AG20443 (cell line): ENCODE results near the gene SPRED2.
"Not testable (repeated sequence)": the region's sequence is repeated elsewhere in the genome, so short reads cannot be mapped to it uniquely, and the experiment has no call there.

Source experiments
- DNase-seq: peaks from one replicate; pipeline ENCODE4 v3.0.0; 2012; ENCODE audit warnings: low spot score, mixed read lengths

The SPRED2 gene

DNA sequence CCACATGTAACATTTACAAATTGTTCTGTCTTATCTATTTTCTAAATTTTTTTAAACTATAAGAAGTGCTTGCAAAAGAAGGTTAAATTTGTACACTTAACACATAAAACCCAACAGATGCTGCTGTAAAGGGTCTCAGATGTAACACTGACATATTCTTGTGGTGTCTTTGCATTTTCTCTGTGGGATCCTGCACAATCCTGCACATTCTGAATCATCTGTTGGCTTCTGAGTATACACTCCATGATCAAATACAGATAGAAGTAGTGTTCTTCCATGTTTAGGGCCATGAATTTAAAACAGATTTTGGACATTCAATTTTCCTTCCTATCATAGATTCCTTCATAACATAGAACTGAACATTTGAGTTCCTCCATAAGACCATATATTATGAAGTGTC lies 89.0 kb downstream of the SPRED2 start:
- no peak for DNase-seq

DNA sequence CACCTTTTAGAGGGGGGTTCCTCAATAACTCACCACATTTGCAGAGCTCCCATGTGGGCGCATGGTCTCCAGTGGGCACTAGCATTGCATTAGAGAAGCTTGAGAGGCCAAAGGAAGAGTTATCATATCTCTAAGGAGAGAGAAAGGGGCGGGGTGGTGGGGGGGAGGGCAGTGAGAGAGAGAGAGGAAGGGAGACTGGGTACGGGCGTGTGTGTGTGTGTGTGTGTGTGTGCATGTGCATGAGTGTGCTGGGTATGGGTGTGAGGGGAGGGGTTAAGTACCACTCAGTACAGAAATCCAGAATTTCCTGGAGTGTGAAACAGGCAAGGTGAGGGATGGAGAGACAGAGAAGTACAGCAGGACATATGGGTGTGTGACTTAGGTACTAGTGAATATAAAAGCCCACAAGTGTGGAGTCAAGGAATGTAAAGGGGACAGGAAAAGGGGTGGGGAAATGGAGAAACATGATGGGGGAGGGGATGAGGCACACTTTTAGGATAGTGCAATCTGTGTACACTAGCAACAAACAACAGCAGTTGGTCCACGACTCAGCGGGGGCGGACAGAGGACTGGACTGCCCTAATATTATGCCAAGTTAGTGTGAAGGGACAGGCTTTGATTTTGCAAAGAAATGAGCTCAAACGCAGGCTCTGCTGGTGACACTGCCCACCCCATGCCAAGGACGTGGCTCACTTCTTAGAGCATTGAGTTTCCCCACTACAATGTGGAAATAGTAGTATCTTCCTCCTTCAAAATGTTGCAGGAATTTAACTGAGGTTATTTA lies 91.3 kb downstream of the SPRED2 start:
- DNase-seq, result no peak

GRCh38 chr2:65339648-65340047 lies 92.8 kb downstream of the SPRED2 start:
- no peak for DNase-seq

- not testable (repeated sequence) for DNase-seq
These were observed 93.4 kb downstream of the SPRED2 start for GRCh38 chr2:65338830-65339495.

DNA sequence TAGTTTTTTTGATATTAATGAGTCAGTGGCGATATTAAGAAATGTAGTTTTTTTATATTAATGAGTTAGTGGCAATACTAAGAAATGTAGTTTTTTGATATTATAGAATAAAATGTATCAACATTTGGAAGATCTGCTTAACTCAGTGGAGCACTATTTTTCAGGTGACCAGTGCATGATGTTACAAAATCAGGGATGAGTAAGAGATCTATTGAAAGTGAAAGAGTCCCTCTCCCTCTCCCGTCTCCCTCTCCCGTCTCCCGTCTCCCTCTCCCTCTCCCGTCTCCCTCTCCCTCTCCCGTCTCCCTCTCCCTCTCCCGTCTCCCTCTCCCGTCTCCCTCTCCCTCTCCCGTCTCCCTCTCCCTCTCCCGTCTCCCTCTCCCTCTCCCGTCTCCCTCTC lies 94.5 kb downstream of the SPRED2 start:
- not testable (repeated sequence) for DNase-seq

GRCh38 chr2:65334714-65335113 lies 97.7 kb downstream of the SPRED2 start:
- no peak for DNase-seq

GRCh38 chr2:65331336-65332025 lies 100.9 kb downstream of the SPRED2 start:
- no peak for DNase-seq

DNA sequence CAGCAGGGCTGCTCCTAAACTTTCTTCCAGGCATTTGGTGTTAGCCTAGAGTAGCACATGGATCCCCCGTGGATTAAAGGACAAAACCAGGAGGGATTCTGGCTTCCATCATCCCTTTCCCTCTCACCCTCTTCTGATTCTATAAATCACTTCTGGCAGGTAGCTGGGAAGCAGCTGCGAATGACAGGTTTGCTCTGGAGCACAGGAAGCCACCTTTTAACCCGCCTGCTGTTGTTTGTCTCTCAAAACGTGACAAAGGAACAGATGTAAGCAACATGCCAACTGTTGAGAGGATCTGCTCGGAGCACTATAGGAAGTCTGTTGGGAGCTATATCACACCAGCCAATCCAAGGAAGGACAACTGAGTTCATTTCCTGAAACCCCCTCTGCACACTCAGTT lies 102.9 kb downstream of the SPRED2 start:
- no peak for DNase-seq

- no peak for DNase-seq
These were observed 106.1 kb downstream of the SPRED2 start for GRCh38 chr2:65326276-65326675.

- no peak for DNase-seq
These were observed 107.3 kb downstream of the SPRED2 start for GRCh38 chr2:65325066-65325465.

DNA sequence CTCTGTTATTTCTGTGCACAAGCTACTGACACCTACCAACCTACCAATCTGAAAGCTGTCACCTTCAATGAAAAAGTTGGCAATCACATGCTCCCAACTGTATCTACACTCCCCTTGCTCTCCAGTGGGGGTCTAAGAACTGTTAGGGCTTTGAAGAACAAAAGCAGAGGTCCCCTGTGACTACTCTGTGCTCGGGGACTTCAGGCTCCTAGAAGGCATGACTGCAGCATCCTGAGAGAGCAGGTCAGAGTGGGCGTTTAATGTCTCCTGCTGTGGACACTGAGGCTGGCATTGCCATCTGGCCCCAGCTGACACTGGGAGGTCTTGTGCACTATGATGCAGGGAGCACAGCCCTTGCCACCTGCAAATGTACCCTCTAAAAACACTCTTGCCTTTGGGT lies 111.5 kb downstream of the SPRED2 start:
- DNase-seq, result no peak

- peak; percentile 89 for DNase-seq
These were observed 112.2 kb downstream of the SPRED2 start for GRCh38 chr2:65320042-65320725.

- no peak for DNase-seq
These were observed 112.7 kb downstream of the SPRED2 start for GRCh38 chr2:65319674-65320041.

DNA sequence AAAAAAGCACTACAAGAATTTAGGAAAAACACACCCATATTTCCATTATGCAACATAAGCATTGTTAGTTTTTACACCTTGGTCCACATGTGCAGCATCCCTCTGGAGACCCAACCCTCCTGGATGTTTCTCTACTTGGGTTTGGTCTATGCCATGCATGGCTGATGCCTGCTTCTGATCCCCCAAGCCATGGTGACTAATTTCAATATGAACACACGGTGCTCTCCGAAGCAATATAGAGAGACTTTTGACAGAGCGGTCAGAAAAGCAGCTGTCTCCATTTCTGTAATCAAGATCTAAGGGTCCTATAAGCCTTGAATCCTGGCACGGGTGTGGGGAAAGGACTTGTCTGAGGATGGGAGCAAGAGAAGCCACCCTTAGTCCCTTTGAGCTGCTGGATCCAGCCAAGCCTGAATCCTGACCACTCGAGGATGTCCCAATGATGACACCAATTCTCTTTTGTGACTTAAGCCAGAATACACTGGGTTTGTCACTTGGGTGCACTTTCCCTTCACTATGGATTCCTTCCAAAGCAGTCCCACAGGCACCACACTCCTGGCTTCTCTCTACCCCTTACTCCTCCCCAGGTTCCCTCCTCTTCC lies 113.2 kb downstream of the SPRED2 start:
- no peak for DNase-seq

- DNase-seq, result no peak
These were observed 114.6 kb downstream of the SPRED2 start for GRCh38 chr2:65317841-65318240.

DNA sequence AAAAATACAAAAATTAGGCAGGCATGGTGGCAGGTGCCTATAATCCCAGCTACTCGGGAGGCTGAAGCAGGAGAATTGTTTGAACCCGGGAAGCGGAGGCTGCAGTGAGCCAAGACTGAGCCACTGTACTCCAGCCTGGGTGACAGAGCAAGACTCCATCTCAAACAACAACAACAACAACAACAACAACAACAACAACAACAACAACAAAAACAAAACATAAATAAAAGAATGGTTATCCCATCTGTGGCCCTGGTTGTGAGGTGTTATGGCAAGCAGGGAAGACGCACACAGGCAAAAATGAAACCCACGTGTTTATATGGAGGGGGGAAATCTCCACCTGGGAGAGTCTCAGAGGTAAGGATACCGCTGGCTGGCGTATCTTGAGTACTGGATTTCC lies 115.0 kb downstream of the SPRED2 start:
- not testable (repeated sequence) for DNase-seq

- peak; percentile 83 for DNase-seq
These were observed 116.3 kb downstream of the SPRED2 start for GRCh38 chr2:65316072-65316471.

DNA sequence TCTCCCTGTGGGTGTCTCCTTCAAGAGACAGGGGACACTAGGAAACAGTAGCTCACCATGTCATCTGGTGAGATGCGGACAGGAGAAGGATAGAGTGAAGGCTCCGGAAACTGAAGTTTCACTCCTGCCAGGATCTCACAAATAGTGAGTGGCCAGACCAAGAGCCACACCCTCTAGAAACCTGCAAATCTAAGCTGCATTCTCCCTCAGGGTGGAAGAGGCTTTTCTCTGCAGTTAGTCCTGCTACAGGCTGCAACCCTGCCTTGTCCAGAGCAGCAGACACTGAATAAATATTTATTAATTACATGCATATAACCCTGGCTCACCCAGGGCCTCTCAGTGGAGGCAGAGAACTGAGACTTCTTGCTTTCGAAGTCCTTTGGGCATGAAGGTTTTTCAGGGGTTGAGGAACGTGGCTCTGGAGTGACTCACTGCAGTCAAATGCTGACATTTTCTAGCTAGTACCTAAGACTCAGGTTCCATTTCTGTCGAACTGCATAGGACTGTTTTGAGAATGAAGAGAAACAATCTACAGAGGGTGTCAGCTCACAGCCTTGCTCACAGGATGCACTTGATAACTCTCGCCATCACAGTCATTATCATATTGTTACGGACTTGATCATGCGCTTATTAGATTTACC lies 117.5 kb downstream of the SPRED2 start:
- no peak for DNase-seq

GRCh38 chr2:65313954-65314256 lies 118.5 kb downstream of the SPRED2 start:
- DNase-seq, result no peak

- DNase-seq, result no peak
These were observed 119.1 kb downstream of the SPRED2 start for GRCh38 chr2:65313126-65313953.

GRCh38 chr2:65311596-65311995 lies 120.8 kb downstream of the SPRED2 start:
- no peak for DNase-seq
